HG03565 (cell line): ENCODE results near the gene SYCP2.
"Not testable (repeated sequence)": the region's sequence is repeated elsewhere in the genome, so short reads cannot be mapped to it uniquely, and the experiment has no call there.

Source experiments
- ATAC-seq: cut with Tn5 transposase; IDR thresholded peaks from one replicate; pipeline ENCODE4 v1.9.1; 2021; ENCODE audit warnings: mild to moderate bottlenecking, moderate library complexity; ENCODE audit not compliant: unreplicated experiment

SYCP2 gene, protein sequence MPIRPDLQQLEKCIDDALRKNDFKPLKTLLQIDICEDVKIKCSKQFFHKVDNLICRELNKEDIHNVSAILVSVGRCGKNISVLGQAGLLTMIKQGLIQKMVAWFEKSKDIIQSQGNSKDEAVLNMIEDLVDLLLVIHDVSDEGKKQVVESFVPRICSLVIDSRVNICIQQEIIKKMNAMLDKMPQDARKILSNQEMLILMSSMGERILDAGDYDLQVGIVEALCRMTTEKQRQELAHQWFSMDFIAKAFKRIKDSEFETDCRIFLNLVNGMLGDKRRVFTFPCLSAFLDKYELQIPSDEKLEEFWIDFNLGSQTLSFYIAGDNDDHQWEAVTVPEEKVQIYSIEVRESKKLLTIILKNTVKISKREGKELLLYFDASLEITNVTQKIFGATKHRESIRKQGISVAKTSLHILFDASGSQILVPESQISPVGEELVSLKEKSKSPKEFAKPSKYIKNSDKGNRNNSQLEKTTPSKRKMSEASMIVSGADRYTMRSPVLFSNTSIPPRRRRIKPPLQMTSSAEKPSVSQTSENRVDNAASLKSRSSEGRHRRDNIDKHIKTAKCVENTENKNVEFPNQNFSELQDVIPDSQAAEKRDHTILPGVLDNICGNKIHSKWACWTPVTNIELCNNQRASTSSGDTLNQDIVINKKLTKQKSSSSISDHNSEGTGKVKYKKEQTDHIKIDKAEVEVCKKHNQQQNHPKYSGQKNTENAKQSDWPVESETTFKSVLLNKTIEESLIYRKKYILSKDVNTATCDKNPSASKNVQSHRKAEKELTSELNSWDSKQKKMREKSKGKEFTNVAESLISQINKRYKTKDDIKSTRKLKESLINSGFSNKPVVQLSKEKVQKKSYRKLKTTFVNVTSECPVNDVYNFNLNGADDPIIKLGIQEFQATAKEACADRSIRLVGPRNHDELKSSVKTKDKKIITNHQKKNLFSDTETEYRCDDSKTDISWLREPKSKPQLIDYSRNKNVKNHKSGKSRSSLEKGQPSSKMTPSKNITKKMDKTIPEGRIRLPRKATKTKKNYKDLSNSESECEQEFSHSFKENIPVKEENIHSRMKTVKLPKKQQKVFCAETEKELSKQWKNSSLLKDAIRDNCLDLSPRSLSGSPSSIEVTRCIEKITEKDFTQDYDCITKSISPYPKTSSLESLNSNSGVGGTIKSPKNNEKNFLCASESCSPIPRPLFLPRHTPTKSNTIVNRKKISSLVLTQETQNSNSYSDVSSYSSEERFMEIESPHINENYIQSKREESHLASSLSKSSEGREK (N-terminal part only)

DNA sequence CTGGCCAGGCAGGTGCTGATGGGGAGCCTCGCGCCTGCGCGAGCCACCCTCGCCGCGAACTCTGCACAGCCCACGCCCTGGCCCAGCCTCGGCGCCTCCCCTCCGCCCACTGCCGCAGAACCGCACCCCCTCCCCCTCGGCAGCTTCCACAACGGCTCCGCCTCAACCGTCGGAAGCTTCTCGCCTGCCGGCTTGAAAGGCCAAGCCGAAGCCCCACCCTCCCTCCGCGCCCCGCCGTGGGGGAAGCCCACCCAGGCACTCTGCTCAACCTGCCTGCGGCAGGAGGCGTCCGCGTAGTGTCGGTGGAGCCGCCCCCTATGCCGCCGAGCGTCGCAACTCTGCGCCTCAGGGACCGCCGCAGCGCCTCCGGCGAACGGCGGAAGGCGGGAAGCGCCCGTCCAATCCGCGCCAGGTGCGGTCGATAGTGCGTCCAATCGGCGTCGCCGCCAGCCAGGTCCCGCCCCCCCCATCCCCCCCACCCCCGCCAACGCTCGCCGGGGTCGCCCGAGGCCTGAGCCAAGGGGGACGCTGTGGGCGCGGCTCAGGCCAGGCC is at the start of gene SYCP2:
TSS of gene SYCP2 (minus strand) at position 342 of the 553 bp plus-strand sequence. CDS start 11,224 bp downstream, outside the sequence.
- no peak for ATAC-seq

DNA sequence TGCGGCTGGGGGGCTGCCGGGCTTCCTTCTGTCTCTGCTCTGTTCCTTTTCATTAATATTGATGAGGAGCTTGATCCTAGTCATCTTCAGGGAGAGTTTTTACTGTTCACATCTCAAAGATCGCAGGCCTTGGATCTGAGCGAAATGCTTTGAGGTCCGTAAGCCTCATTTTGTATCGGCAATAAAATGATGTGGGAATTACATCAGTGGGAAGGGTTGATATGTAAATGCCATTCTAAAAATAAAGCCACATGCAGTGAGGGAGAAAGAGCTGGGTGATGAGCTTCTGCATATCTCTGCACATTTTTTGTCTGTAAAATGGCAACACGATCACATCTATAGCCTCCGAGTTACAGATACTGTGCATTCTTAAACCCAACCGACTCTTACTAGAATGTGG is 49.6 kb upstream of the SYCP2 start:
- no peak for ATAC-seq

DNA sequence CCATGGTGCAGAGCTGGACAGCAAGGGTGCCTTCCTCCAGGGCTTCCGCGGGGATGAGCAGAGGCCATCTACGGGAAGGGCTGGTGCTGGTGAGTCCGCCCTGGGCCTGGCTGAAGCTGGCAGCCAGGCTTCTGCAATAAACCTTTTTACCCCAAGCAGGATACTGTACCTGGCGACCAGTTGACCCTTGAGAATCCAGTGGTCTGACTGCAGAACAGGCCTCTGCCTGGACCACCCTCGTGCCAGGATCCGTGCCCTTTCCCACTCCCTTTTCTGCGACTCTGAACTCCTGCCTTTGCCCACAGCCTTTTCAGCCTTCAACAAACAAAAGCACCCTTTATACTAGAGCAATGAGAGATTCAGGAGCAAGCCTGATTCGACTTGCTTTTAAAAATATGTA is 43.6 kb upstream of the SYCP2 start:
- no peak for ATAC-seq

DNA sequence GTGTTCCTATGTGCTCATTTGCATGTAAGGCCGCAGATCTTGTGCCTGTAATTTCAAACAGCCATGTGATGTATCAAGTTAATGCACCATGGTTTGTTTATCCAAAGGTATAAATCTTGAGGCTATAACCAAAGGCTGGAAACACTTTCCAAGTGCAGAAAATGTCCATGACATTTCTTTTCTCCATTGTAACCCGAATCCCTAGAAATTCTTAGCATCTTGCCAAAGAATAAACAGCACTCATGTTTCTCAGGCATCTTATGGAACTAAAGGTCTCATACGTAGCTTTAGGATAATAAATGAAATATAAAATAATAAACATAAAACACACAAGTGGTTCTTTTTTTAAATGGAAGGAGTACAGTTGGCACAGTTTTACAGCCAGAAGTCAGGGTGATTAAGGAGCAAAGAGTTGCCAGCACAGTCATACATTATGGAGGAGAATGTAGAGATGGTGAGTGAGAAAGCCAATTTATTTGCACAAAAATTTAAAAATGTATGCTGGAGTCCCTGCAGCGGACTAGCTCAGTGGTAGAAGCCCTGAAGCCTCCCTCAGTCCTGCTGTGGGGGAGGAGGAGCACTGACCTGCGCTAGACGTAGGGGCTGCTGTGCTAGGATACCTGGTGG is 42.8 kb upstream of the SYCP2 start:
- no peak for ATAC-seq

DNA sequence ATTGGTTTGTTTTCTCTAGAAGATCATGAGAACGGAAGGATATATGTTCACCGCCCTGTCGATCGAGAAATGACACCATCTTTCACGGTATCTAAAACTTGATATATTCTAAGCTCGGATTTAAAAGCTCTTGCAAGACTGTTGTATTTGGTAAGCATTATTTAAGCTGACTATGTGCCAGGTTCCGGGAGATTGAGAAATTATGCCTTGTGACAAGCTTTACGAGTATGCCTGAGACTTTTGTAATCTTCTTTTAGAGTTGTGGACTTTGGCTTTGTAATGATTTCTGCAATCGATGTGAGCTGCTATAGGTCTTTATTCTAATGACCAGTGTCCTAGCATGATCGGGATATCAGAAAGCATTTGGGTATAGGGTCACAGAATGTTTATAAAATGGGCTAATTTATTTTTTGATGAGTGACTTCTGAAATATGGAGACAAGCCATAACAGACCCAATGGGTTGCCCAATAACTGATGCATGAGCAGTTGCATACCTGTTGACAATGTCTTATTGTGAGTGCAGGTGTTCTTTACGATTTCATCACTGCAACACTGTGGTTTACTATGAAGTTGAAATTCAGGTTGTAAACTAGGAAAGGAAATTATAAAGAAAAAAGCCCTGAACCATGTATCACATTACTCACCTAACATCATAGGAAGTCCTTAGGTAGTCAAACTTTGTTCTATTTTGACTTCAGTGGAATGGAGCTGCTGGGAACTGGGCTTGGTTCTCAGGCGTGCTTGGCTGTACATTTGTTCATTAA is 38.8 kb upstream of the SYCP2 start:
- no peak for ATAC-seq

DNA sequence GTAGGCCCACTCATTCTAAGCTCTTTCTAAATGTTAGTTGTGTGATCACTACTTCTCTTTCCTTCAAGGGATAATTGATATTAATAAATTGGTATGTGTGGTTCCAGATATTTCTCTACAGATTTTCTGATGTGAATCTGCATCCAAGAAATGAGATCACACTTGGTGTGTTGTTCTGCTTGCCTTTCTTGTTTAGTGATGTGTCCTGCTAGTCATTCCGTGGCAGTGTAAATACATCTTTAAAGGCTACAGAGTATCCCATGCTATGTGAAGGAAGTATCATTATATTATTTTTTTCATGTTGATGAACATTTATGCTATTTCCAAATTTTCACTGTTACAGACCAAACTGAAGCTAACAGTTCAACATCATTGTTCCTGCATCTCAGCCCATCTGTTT is 38.0 kb upstream of the SYCP2 start:
- ATAC-seq = no peak

DNA sequence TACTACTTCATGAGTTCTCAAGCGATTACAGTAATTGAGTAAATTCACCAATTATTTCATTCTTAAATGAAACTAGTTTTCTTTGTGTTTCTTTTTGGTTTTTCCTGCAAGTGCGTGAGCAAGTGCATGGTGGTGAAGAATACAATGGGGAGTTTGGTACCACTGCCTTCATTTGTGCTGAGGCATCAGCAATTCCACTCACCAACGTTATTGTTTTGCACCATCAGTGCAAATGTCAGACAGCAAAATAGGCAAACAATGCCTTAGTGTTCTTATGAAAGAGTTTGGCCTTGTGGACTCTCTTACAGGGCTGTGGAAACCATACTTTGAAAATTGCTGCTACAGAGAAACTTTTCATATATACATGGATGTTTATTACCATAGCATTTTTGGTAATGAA is 33.0 kb upstream of the SYCP2 start:
- ATAC-seq = no peak

DNA sequence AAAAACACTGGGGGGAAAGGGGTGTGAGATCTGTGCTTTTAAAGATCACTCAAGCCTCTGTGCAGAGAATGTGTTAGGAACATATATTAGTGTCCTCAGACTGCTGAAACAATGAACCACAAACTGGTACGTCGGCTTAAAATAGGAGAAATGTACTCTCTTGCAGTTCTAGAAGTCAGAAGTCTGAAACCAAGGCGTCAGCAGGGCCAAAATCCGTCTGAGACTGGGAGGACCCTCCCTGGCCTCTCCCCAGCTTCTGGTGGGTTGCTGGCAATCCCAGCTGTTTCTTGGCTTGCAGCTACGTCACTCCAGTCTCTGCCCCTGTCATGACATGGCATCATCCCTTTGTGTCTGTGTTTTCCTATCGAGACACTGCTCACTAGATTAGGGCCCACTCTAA is 28.7 kb upstream of the SYCP2 start:
- no peak for ATAC-seq

DNA sequence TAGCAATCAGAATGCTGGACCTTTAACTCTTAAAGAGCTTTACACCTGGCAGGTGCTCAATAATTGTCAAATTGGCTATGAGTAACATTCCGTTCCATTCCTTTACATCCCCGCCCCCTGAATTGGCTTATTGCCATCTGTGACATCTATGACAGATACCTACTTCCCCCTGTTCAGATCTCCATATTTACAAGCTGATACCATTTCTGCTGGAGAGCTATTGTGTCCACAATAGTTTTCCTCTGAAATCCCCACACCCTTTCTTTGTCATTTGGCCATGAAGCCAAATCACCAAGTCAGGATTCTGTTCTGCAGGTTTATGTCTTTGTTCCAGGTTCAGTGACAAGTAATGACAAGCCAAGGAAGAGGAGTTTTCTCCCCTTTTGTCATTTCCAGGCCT is 28.0 kb upstream of the SYCP2 start:
- ATAC-seq = no peak

DNA sequence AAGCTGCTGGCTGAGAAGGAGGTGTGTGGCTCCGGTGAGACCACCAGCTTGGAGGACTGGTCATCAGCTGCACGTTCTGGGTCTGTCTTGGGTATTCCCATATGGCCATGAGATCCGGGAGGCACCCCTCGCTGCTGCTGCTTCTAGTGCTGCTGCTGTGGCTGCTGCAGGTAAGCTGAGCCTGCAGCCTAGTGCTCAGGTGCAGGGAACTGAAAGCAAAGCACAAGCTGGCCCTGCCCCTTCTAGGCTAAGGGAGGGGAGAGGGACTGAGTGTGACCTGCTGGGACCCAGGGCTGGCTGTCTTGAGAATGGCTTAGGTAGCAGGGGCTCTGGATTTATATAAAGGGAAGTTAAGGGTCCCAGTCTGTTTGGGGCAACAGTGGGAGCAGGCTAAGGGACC is 25.2 kb upstream of the SYCP2 start:
- ATAC-seq = no peak

DNA sequence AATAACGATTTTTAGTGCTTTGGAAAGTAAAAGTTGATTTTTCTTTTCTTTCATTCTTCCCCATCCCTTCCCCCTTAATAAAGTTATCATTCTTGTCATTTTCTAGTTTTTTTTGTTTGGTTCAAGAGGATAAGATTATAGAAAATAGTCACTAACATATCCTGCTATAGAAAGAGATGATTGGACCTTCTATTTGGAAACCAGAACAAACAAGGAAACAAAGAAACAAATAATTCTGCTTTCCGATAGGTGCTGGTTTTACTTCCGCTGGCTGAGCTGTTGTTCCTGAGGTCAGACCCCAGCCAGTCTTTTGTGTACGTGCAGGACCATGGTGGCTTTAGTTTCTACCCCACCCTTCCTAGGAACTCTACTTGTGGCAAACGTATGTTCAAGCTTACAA is 24.7 kb upstream of the SYCP2 start, which contains the start of gene CDH26:
TSS of gene CDH26 (plus strand) at position 301 of the 400 bp plus-strand sequence. CDS start 304 bp downstream, outside the sequence.
- no peak for ATAC-seq

DNA sequence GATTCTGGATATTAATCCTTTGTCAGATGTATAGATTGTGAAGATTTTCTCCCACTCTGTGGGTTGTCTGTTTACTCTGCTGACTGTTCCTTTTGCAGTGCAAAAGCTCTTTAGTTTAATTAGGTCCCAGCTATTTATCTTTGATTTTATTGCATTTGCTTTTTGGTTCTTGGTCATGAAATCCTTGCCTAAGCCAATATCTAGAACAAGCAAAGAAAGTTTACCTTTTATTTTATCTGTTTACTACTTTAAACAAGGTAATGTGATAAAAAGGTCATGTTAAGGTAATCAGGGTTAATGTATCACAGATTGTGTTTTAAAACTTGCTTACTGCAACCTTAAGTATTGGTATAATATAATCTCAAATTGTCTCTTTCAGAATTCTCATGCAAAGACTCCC is 24.1 kb upstream of the SYCP2 start:
- ATAC-seq = not testable (repeated sequence)

DNA sequence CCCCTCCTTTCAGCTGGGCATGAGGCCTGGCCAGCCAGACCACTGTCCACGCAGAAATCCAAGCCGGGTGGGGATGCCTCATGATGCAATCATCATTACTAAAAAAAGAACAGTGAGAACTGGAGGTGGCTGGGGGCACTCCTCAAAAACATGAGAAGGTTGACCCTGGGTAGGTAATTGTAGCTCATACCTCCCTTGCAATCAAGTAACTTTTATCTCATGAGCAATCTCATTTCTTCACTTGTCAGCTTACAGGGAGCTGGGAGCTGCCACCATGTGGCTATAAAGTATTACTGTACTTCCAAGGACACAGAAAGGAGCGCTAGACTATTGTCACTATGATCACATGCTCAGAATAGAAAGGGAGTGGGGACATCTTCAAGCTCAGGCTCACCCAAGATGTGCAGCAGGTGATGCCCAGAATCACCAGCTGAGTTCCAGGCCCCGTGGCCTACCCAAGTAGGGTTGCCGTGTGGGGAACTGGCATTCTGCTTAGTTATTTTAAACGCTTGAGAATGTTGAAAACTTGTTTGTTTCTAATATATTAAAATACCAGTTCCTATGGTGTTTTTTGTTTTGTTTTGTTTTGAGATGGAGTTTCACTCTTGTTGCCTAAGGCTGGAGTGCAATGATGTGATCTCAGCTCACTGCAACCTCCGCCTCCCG is 21.8 kb upstream of the SYCP2 start:
- no peak for ATAC-seq

DNA sequence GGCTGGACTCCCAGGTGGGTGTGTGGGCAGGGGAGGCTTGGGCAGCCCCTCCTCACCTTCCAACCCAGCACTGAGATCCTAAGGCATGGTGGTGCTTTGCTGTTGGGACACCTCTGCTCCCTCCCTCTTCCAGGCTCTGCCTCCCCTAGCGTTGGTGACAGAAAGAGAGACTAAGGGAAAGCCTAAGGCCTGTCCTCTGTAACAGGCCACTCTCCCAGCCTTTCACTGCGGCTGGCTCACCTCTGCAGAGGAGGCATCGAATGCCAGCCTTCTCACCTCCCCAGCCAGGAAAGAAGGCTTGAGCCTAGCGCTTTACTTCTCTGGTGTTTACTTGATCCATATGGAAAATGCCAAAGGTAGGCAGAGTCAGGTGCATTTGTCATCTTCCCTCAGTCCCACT is 21.3 kb upstream of the SYCP2 start:
- no peak for ATAC-seq

DNA sequence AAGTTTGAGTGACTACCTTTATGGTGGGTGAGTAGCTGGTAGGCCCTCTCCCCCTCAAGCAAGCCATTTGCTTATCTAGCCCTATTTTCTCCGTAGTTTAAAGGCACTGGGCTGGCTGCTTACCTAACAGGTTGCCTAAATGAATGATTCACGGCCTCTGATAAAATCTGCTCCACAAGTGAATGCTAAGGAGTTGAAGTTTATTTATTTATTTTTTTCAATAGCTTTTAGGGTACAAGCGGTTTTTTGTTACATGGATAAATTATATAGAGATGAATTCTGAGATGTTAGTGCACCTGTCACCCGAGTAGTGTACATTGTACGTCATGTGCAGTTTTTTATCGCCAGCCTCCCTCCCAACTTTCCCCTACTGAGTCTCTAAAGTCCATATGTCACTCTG is 16.5 kb upstream of the SYCP2 start:
- no peak for ATAC-seq

DNA sequence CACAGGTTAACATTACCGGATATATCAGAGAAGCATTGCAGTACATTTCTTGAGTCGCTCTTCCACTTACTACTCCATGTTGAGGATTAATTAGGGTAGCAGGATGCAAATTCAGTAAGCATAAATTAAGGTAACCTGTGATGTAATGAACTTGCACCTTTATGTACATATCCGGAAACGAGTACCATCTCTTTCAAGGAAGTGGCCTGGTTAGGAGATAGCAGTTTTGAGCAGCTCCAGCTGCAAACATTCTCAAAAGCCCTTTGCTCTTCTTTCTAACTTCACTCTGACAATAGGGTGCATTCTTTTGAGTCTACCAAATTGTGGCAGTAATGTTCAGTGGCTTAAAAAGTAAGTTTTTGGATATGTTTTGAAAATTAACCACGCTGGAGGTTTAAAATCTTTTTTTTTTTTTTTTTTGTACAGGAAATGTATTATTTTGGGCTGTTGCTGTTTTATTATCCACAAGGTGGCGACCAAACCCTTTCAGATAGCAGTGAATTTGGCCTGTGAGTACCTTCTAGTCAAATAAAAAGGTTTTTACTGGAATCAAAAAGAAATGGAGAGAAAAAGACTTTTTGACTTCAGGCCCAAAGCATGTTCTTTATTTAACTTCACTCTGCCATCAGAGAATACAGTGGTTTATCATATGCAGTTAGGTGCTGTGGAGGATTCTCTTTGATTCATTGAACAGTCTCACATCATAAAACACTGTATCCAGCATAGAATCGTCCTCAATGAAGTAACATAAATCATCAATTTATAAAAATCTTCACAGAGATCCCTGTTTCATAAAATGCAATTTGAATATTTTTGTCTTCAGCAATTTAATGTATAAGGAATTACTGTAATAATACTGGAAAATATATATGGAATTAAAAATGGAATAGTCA is 15.6 kb upstream of the SYCP2 start:
- no peak for ATAC-seq

DNA sequence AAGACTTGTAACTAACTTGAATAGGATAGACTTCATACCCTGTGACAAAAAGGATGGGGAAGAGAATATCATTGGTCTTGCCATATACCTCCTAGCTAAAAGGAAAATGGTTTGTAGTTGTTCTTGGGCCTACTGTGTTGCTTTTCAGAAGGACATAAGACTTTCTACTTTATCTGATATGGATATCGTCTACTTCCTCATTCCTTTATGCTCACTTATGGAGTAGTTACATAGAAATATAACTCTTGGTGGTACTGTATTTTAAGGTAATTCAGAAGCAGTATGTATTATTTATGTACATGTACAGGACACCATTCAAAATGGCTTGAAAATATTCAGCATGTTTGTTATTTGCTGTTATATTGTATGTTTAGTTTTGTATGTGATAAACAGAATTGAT is 14.8 kb upstream of the SYCP2 start:
- no peak for ATAC-seq

DNA sequence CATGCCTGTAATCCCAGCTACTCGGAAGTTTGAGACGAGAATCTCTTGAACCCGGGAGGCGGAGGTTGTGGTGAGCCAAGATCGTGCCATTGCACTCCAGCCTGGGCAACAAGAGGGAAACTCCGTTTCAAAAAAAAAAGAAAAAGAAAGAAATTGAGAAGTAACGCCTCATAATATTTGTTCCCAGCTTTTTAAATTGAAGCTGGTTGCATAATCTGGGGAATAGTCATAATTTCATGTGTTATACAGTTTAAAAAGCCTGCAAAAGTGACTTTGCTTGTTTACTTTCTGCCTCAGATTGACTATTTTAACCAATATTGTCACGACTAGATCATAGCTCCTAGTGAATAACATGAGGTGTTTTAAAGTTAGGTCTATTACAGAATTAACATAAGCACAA is 13.9 kb upstream of the SYCP2 start:
- ATAC-seq = no peak
